Nephron (organoid): Measurements from ENCODE around the gene EMD.

ENCODE experiments used
- H3K27ac Mint-ChIP-seq, 3 experiments: 2 replicates each; pipeline ENCODE4 v1.8.0; 2020; ENCODE audit warnings: mixed read lengths in 3 of 3, mild to moderate bottlenecking in 2 of 3, moderate library complexity in 1 of 3
- H3K27me3 Mint-ChIP-seq: 2 replicates; pipeline ENCODE4 v1.8.0; 2021; ENCODE audit warnings: low read depth, mild to moderate bottlenecking, moderate library complexity, mixed read lengths
- H3K36me3 Mint-ChIP-seq: 2 replicates; pipeline ENCODE4 v1.8.0; 2020; ENCODE audit warnings: low read depth, mixed read lengths
- H3K4me1 Mint-ChIP-seq: 2 replicates; pipeline ENCODE4 v1.8.0; 2020; ENCODE audit warnings: mixed read lengths
- H3K4me3 Mint-ChIP-seq, 3 experiments: 2 replicates each; pipeline ENCODE4 v1.8.0; 2020; ENCODE audit warnings: mild to moderate bottlenecking in 3 of 3, mixed read lengths in 3 of 3, moderate library complexity in 2 of 3
- H3K9me3 Mint-ChIP-seq: 2 replicates; pipeline ENCODE4 v1.8.0; 2020; ENCODE audit warnings: mixed read lengths
- TF ChIP-seq, protein P1 (sequence below), 3 experiments: fragments of 200-600 bp; sonication (generic); IDR thresholded peaks; one replicate each; pipeline ENCODE4 v1.5.0; 2021; ENCODE audit warnings: antibody characterized with exemption in 3 of 3; ENCODE audit not compliant: unreplicated experiment in 3 of 3

EMD gene

DNA sequence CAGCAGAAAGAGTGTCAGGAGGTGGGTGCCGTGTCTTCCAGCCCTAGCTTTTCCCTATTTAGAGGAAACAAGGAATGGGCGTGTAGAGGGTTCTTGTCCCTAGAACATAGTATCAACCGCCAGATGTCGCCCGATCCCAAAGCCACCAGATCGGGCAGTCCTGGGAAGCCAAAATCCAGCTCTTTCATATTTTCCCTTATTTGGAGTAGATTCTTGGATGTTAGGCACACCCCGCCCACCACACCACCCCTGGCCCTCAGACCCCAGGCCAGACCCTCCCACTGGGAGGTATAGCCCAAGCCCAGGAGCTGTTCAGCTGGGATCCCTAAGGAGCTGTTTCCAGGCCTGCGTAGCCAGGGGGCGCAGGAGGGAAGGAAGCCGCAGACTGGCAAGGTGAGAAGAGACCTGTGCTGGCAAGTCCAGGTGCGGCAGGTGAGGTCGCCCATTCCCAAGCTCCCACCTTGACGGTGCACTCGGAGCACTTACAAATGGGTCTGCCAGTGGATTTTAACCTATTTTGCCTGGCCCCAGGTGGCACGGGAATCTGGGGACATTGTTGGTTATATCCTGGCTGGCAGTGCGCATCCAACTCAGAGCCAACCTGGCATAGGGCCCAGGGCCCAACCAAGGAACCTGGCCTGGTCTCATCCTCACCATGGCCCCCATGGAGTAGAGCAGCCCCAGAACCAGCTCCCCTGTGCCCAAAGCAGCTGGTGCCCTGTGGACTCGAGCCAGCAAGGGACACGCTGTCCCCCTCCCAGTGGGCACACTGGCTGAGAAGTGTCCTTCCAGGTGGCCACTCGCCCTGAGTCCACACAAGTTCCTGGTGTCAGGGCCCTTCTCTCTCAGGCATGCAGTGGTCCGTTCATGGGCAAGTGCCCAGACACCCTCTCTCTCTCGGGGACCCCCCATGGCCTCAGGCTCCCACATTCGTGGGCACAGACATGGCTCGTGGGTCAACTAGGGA lies 5.5 kb upstream of the EMD start:
- Mint-ChIP-seq H3K4me3 (peak overlapping the region; percentile 80 to 92 (median 91)), H3K9me3 (peaks cover 10% of the 10 kb centered on the region), H3K4me1 (peaks cover 5% of the 10 kb centered on the region), H3K27ac (peak overlapping the region; percentile 74 to 95 (median 90)), H3K36me3 (peaks cover 4% of the 10 kb centered on the region), H3K27me3 (no peaks in the 10 kb centered on the region)
- TF ChIP-seq, protein P1, sequence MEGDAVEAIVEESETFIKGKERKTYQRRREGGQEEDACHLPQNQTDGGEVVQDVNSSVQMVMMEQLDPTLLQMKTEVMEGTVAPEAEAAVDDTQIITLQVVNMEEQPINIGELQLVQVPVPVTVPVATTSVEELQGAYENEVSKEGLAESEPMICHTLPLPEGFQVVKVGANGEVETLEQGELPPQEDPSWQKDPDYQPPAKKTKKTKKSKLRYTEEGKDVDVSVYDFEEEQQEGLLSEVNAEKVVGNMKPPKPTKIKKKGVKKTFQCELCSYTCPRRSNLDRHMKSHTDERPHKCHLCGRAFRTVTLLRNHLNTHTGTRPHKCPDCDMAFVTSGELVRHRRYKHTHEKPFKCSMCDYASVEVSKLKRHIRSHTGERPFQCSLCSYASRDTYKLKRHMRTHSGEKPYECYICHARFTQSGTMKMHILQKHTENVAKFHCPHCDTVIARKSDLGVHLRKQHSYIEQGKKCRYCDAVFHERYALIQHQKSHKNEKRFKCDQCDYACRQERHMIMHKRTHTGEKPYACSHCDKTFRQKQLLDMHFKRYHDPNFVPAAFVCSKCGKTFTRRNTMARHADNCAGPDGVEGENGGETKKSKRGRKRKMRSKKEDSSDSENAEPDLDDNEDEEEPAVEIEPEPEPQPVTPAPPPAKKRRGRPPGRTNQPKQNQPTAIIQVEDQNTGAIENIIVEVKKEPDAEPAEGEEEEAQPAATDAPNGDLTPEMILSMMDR (IDR thresholded peaks at IDR 0.05; ENCODE audit: unreplicated experiment in 3 of 3) = peak; percentile 58 to 65 (median 61)

GRCh38 chrX:154374313-154375155 lies 4.6 kb upstream of the EMD start, which contains the start of gene FLNA:
FLNA (minus strand) TSS chrX:154374634; CDS start chrX:154371245, 3,389 bp downstream.
- H3K4me1 Mint-ChIP-seq = peaks cover 5% of the 10 kb centered on the region
- peaks cover 4% of the 10 kb centered on the region for H3K36me3 Mint-ChIP-seq
- peak within 1 kb of the TSS; percentile 74 to 95 (median 90) for H3K27ac Mint-ChIP-seq
- TF ChIP-seq, protein P1 (IDR thresholded peaks at IDR 0.05; ENCODE audit: unreplicated experiment in 3 of 3) = peak in 1 of 3 experiments; percentile 22
- peak within 1 kb of the TSS; percentile 80 to 92 (median 91) for H3K4me3 Mint-ChIP-seq
- H3K9me3 Mint-ChIP-seq = peaks cover 10% of the 10 kb centered on the region
- H3K27me3 Mint-ChIP-seq = no peaks in the 10 kb centered on the region

DNA sequence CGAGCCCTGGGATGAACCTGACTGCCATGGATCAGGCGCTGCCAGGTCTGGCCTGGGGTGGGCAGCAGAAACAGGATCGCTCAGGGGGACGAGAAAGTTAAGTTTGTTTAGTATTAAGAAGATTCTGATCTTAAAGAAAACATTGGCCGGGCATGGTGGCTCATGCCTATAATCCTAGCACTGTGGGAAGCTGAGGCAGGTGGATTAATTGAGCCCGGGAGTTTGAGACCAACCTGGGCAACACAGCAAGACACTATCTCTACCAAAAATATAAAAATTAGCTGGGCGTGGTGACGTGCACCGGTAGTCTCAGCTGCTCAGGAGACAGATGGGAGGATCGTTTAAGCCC lies 4.0 kb upstream of the EMD start:
- TF ChIP-seq, protein P1 (IDR thresholded peaks at IDR 0.05; ENCODE audit: unreplicated experiment in 3 of 3) = no peak
- Mint-ChIP-seq H3K36me3 (peaks cover 3% of the 10 kb centered on the region), H3K4me3 (peak overlapping the region; percentile 65 to 77 (median 76)), H3K9me3 (peaks cover 9% of the 10 kb centered on the region), H3K4me1 (peaks cover 9% of the 10 kb centered on the region), H3K27me3 (no peaks in the 10 kb centered on the region), H3K27ac (peak overlapping the region in 2 of 3 experiments; percentile 54 to 86)

GRCh38 chrX:154376774-154377173 lies 2.3 kb upstream of the EMD start:
- peak overlapping the region; percentile 47 to 77 (median 63) for H3K4me3 Mint-ChIP-seq
- peaks cover 5% of the 10 kb centered on the region for H3K36me3 Mint-ChIP-seq
- no peaks in the 10 kb centered on the region for H3K27me3 Mint-ChIP-seq
- H3K27ac Mint-ChIP-seq = peak overlapping the region; percentile 13 to 67 (median 60)
- peaks cover 14% of the 10 kb centered on the region for H3K4me1 Mint-ChIP-seq
- H3K9me3 Mint-ChIP-seq = peaks cover 12% of the 10 kb centered on the region
- TF ChIP-seq, protein P1 (IDR thresholded peaks at IDR 0.05; ENCODE audit: unreplicated experiment in 3 of 3) = no peak

DNA sequence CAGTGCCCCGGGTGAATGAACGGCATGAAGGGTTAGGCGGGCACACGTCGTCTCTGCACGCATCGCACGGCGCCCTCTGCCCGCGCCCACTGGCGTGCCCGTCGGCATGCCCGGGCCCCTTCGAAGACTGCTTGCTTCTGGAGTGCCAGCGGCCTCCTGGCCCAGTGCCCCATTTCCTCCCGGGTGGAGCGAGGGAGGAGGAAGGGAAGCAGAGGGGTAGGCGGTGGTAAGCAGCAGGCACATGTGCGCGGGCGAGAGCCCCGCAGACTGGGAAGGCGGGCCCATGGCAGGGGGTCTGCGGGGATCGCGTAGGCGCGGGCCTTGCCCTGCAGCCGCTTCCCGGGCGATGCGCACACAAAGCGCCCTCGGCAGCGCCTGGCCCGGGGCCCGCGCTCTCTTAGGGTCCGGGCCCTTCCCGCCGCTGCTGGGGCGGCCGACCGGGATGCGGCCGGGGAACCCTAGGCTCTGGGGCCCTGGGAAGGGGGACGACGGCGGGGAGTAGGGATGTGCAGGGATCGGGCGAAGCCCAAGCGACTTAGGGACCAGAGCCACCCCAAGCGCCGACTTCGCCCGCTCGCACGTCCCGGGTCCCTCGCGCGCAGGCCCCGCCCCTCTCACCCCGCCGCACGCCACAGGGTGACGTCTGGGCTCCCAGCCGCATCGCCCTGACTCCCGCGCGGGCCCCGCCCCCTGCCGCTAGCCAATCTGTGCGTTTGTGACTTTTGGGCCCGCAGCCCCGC lies 866 bp upstream of the EMD start:
- Mint-ChIP-seq H3K27ac (peak overlapping the region in 2 of 3 experiments; percentile 28 to 40), H3K9me3 (peaks cover 12% of the 10 kb centered on the region), H3K27me3 (no peaks in the 10 kb centered on the region), H3K4me3 (peak overlapping the region; percentile 77 to 93 (median 86)), H3K4me1 (peaks cover 12% of the 10 kb centered on the region), H3K36me3 (peaks cover 5% of the 10 kb centered on the region)
- TF ChIP-seq, protein P1 (IDR thresholded peaks at IDR 0.05; ENCODE audit: unreplicated experiment in 3 of 3) = no peak
